H1 (cell line): ENCODE measurements around the gene PAX8. TPM values are rescaled to one million over a fixed set of nuclear protein-coding genes. Genes with fewer than 3 reads are reported as not detected.

Experiments
- CTCF ChIA-PET: fragments of 300-600 bp; sonication (Branson Sonifier 250); formaldehyde crosslinking; loops from one replicate; lab custom pipeline; 2021; ENCODE audit not compliant: partially characterized antibody; lab: Charles Lee
- POLR2A ChIA-PET: fragments of 300-600 bp; sonication (Branson Sonifier 250); formaldehyde crosslinking; loops from one replicate; lab custom pipeline; 2021; ENCODE audit warnings: inconsistent platforms; ENCODE audit not compliant: partially characterized antibody; lab: Charles Lee
- DNase-seq, 2 experiments: peaks; one replicate each; pipeline versions ENCODE4 v3.0.0 to v3.0.0-alpha.2; 2010 to 2022; ENCODE audit warnings: low spot score in 2 of 2, low read depth in 1 of 2, mixed read lengths in 1 of 2
- FAIRE-seq: peaks from 2 replicates; lab custom pipeline; 2011; peaks lifted over from hg19 to GRCh38; lab: Jason Lieb, UNC
- H2AFZ ChIP-seq: 2 replicates; pipeline ENCODE4 v1.8.1; 2012; ENCODE audit warnings: low read length, inconsistent platforms
- H2AK5ac ChIP-seq: 2 replicates; pipeline ENCODE4 v1.6.1; 2013; ENCODE audit warnings: low read depth, low read length
- H2BK120ac ChIP-seq: replicated peaks from 2 replicates; pipeline ENCODE3; 2013; ENCODE audit warnings: low read depth, low read length, inconsistent platforms
- H2BK12ac ChIP-seq: 2 replicates; pipeline ENCODE4 v1.6.1; 2013; ENCODE audit warnings: low read depth, low read length
- H2BK15ac ChIP-seq: 2 replicates; pipeline ENCODE4 v1.6.1; 2013; ENCODE audit warnings: low read length
- H2BK20ac ChIP-seq: 2 replicates; pipeline ENCODE4 v1.6.1; 2013; ENCODE audit warnings: low read length
- H2BK5ac ChIP-seq: 2 replicates; pipeline ENCODE4 v1.6.1; 2013; ENCODE audit warnings: low read depth, low read length
- H3K14ac ChIP-seq: 2 replicates; pipeline ENCODE4 v1.6.1; 2013; ENCODE audit warnings: inconsistent platforms; ENCODE audit not compliant: insufficient read length
- H3K18ac ChIP-seq: 2 replicates; pipeline ENCODE4 v1.6.1; 2013; ENCODE audit warnings: low read length; ENCODE audit errors: extremely low read depth
- H3K23ac ChIP-seq: 2 replicates; pipeline ENCODE4 v1.6.1; 2013; ENCODE audit warnings: inconsistent platforms; ENCODE audit not compliant: insufficient read length
- H3K23me2 ChIP-seq: 2 replicates; pipeline ENCODE4 v1.6.1; 2013; ENCODE audit warnings: low read depth, low read length
- H3K27ac ChIP-seq: 2 replicates; pipeline ENCODE4 v1.6.1; 2011; ENCODE audit warnings: low read depth, low read length, inconsistent platforms
- H3K27me3 ChIP-seq, 4 experiments: replicated peaks in 1 of 4; 1 replicate in 1 of 4; 2 replicates in 3 of 4; pipeline versions ENCODE4 v1.6.1 to v1.8.1; 2011 to 2013; ENCODE audit warnings: low read length in 3 of 4, mild to moderate bottlenecking in 3 of 4, inconsistent platforms in 2 of 4, mixed read lengths in 2 of 4, moderate library complexity in 1 of 4; ENCODE audit not compliant: control insufficient read depth in 3 of 4, insufficient read depth in 3 of 4; ENCODE audit errors: extremely low read depth in 1 of 4
- H3K36me3 ChIP-seq, 4 experiments: 2 replicates each; pipeline versions ENCODE4 v1.6.1 to v1.8.1; 2011 to 2013; ENCODE audit warnings: mild to moderate bottlenecking in 4 of 4, low read length in 3 of 4, moderate library complexity in 2 of 4, control low read depth in 1 of 4, inconsistent platforms in 1 of 4; ENCODE audit not compliant: insufficient read depth in 4 of 4, control insufficient read depth in 2 of 4
- H3K4ac ChIP-seq: replicated peaks from 2 replicates; pipeline ENCODE3; 2013; ENCODE audit warnings: low read length, low read depth, mixed read lengths, inconsistent platforms; ENCODE audit not compliant: insufficient read length
- H3K4me1 ChIP-seq, 4 experiments: replicated peaks in 1 of 4; 1 replicate in 1 of 4; 2 replicates in 3 of 4; pipeline versions ENCODE4 v1.6.1 to v1.8.1; 2011 to 2013; ENCODE audit warnings: low read length in 3 of 4, inconsistent platforms in 2 of 4, mixed read lengths in 1 of 4; ENCODE audit not compliant: insufficient read depth in 4 of 4, control insufficient read depth in 3 of 4
- H3K4me2 ChIP-seq, 2 experiments: 2 replicates each; pipeline versions ENCODE4 v1.6.1 to v1.8.1; 2011 to 2013; ENCODE audit warnings: low read depth in 2 of 2, low read length in 2 of 2, control low read depth in 1 of 2, inconsistent platforms in 1 of 2, mild to moderate bottlenecking in 1 of 2; ENCODE audit not compliant: insufficient read depth in 1 of 2
- H3K4me3 ChIP-seq, 4 experiments: fragments of 200-600, 300-600 bp in 1 of 4; sonication (generic), shearing (Covaris generic), sonication (Bioruptor Twin) in 1 of 4; 2 replicates each; pipeline versions ENCODE4 v1.5.1 to v1.8.1; 2011 to 2016; ENCODE audit warnings: low read length in 4 of 4, low read depth in 3 of 4, control low read depth in 2 of 4, inconsistent platforms in 2 of 4, mild to moderate bottlenecking in 2 of 4, mixed read lengths in 1 of 4, moderate library complexity in 1 of 4; ENCODE audit not compliant: insufficient read depth in 2 of 4; ENCODE audit errors: extremely low read depth in 1 of 4
- H3K56ac ChIP-seq: replicated peaks from 2 replicates; pipeline ENCODE3; 2013; ENCODE audit warnings: low read depth, mild to moderate bottlenecking, mixed read lengths, low read length, inconsistent platforms; ENCODE audit not compliant: insufficient read length
- H3K79me1 ChIP-seq: 2 replicates; pipeline ENCODE4 v1.6.1; 2013; ENCODE audit warnings: low read depth, low read length, control low read depth
- H3K79me2 ChIP-seq, 2 experiments: 2 replicates each; pipeline versions ENCODE4 v1.6.1 to v1.8.1; 2012 to 2013; ENCODE audit warnings: low read length in 2 of 2, mild to moderate bottlenecking in 2 of 2, inconsistent platforms in 1 of 2; ENCODE audit not compliant: insufficient read depth in 2 of 2, control insufficient read depth in 1 of 2
- H3K9ac ChIP-seq, 4 experiments: replicated peaks in 1 of 4; 1 replicate in 1 of 4; 2 replicates in 3 of 4; pipeline versions ENCODE4 v1.6.1 to v1.8.1; 2011 to 2013; ENCODE audit warnings: low read depth in 3 of 4, low read length in 3 of 4, control low read depth in 2 of 4, mild to moderate bottlenecking in 2 of 4, moderate library complexity in 2 of 4, inconsistent platforms in 1 of 4; ENCODE audit errors: extremely low read depth in 1 of 4
- H3K9me3 ChIP-seq, 2 experiments: 2 replicates each; pipeline versions ENCODE4 v1.6.1 to v1.8.1; 2012 to 2013; ENCODE audit warnings: mild to moderate bottlenecking in 2 of 2, moderate library complexity in 2 of 2, control low read depth in 1 of 2, inconsistent platforms in 1 of 2, low read depth in 1 of 2, low read length in 1 of 2, mixed read lengths in 1 of 2; ENCODE audit not compliant: insufficient read depth in 2 of 2
- H4K20me1 ChIP-seq, 2 experiments: replicated peaks in 1 of 2; 2 replicates each; pipeline versions ENCODE3 to v1.8.1; 2011 to 2013; ENCODE audit warnings: inconsistent platforms in 2 of 2, low read length in 2 of 2, mild to moderate bottlenecking in 1 of 2; ENCODE audit not compliant: insufficient read depth in 2 of 2, control insufficient read depth in 1 of 2
- H4K5ac ChIP-seq: 2 replicates; pipeline ENCODE4 v1.6.1; 2013; ENCODE audit warnings: low read length, low read depth, mixed read lengths, inconsistent platforms; ENCODE audit not compliant: insufficient read length
- H4K8ac ChIP-seq: 2 replicates; pipeline ENCODE4 v1.8.0; 2013; ENCODE audit warnings: mild to moderate bottlenecking, moderate library complexity, low read length, inconsistent platforms; ENCODE audit not compliant: insufficient read depth; ENCODE audit errors: extremely low read depth
- H4K91ac ChIP-seq: replicated peaks from 2 replicates; pipeline ENCODE3; 2013; ENCODE audit warnings: low read length, mixed read lengths, inconsistent platforms; ENCODE audit not compliant: insufficient read length
- CBX5 ChIP-seq: fragments of 300-800, 300-1000 bp; sonication (generic); IDR thresholded peaks from 2 replicates; pipeline ENCODE4 v1.7.1; 2016; ENCODE audit warnings: antibody characterized with exemption, low read length, low read depth
- POLR2AphosphoS5 ChIP-seq: IDR thresholded peaks from 2 replicates; pipeline ENCODE4 v1.6.1; 2011; ENCODE audit warnings: low read depth, low read length
- SAP30 ChIP-seq: fragments of 300-600 bp; sonication (generic); IDR thresholded peaks from 2 replicates; pipeline ENCODE4 v1.7.1; 2012; ENCODE audit warnings: low read length, moderate library complexity, mild to moderate bottlenecking, inconsistent platforms; ENCODE audit not compliant: insufficient read depth, insufficient replicate concordance
- WGBS, 2 experiments: shearing (Covaris generic) in 1 of 2; methylation state at CpG; one replicate each; pipeline versions ENCODE4 v1.1.6 to v1.1.7; 2013 to 2015; ENCODE audit warnings: low lambda C conversion rate in 2 of 2, mixed read lengths in 2 of 2, inconsistent platforms in 1 of 2, low coverage in 1 of 2, missing lambda C conversion rate in 1 of 2; ENCODE audit not compliant: insufficient replicate concordance in 2 of 2, insufficient coverage in 1 of 2, insufficient read length in 1 of 2; ENCODE audit errors: extremely low coverage in 1 of 2, missing lambda C conversion rate in 1 of 2; 5-methylcytosine and 5-hydroxymethylcytosine counted together
- polyA plus RNA-seq, 7 experiments: library from polyadenylated mRNA; depleted of rRNA in 3 of 7; stranded (reverse) in 5 of 7; unstranded in 2 of 7; fragments of >200 nt in 5 of 7; fragments of 200-250 nt in 2 of 7; gene quantifications; 1 replicate in 5 of 7; 2 replicates in 1 of 7; 4 replicates in 1 of 7; pipeline versions ENCODE4 v1.2.1 to v1.2.3, GENCODE V29; 2011 to 2013; ENCODE audit warnings: missing spikeins in 2 of 7, mixed read lengths in 2 of 7
- total RNA-seq: library from RNA; stranded (reverse); fragmentation: NEBNext Ultra II Directional; extraction: Animal tissue kit (Norgen Biotek cat#: 25700); gene quantifications from 2 replicates; pipeline ENCODE4 v1.2.1, GENCODE V29; 2021
- TF ChIP-seq, protein P1 (sequence below): IDR thresholded peaks from 2 replicates; pipeline ENCODE4 v1.6.1; 2012; ENCODE audit warnings: inconsistent platforms

Gene PAX8
- total and polyA plus RNA-seq, 2 of the 8 experiments (the other 6 are each of a cell fraction or from before 2014, with no cell fraction given): 0.02 TPM; not detected in 1

- 70% methylated on average over 1 of the region's 1 CpG; no CpG with 5 or more reads in 1 of the 2 experiments for WGBS, 2 experiments
- ChIA-PET POLR2A (no interaction called here), CTCF (interaction anchor here (1.7 to 16.5 kb wide), 6 partner anchors 8 to 110 kb away, joined by 4 to 159 read pairs (median 21); no protein-coding TSS in a partner anchor)
- FAIRE-seq (no peak), DNase-seq (no peak)
- Histone ChIP-seq H2AFZ (no peak overlapping the region), H2BK15ac (no peak overlapping the region), H3K4me3 (no peak overlapping the region), H3K23ac (no peak overlapping the region), H3K79me2 (no peaks in the 10 kb centered on the region), H2BK120ac (no peak overlapping the region), H4K91ac (no peak overlapping the region), H3K27me3 (no peaks in the 10 kb centered on the region), H3K36me3 (no peaks in the 10 kb centered on the region), H3K23me2 (no peaks in the 10 kb centered on the region; the same call in 1 of the 2 replicates), H4K5ac (no peak overlapping the region), H4K20me1 (no peaks in the 10 kb centered on the region), H3K27ac (no peak overlapping the region), H3K14ac (no peak overlapping the region), H3K79me1 (no peaks in the 10 kb centered on the region), H2AK5ac (no peak overlapping the region), H3K9ac (no peak overlapping the region), H3K4me1 (no peaks in the 10 kb centered on the region), H3K4me2 (no peak overlapping the region), H4K8ac (no peak overlapping the region), H3K18ac (no peak overlapping the region), H2BK5ac (no peak overlapping the region), H3K4ac (no peak overlapping the region), H2BK20ac (no peak overlapping the region), H2BK12ac (no peak overlapping the region), H3K56ac (no peak overlapping the region), H3K9me3 (no peaks in the 10 kb centered on the region)
- TF ChIP-seq POLR2AphosphoS5 (no peak), SAP30 (no peak), CBX5 (no peak)
- TF ChIP-seq, protein P1, sequence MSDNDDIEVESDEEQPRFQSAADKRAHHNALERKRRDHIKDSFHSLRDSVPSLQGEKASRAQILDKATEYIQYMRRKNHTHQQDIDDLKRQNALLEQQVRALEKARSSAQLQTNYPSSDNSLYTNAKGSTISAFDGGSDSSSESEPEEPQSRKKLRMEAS: no peak
These were observed 87.8 kb downstream of the PAX8 start for GRCh38 chr2:113190871-113191270.
